Kasumi-1 (cell line): ENCODE measurements around the gene FAT2.
"Not testable (repeated sequence)": the region's sequence is repeated elsewhere in the genome, so short reads cannot be mapped to it uniquely, and the experiment has no call there.

Experiments
- DNase-seq, 2 experiments: peaks; one replicate each; lab custom pipeline; 2025; lab: John Stamatoyannopoulos, UW

Gene FAT2

DNA sequence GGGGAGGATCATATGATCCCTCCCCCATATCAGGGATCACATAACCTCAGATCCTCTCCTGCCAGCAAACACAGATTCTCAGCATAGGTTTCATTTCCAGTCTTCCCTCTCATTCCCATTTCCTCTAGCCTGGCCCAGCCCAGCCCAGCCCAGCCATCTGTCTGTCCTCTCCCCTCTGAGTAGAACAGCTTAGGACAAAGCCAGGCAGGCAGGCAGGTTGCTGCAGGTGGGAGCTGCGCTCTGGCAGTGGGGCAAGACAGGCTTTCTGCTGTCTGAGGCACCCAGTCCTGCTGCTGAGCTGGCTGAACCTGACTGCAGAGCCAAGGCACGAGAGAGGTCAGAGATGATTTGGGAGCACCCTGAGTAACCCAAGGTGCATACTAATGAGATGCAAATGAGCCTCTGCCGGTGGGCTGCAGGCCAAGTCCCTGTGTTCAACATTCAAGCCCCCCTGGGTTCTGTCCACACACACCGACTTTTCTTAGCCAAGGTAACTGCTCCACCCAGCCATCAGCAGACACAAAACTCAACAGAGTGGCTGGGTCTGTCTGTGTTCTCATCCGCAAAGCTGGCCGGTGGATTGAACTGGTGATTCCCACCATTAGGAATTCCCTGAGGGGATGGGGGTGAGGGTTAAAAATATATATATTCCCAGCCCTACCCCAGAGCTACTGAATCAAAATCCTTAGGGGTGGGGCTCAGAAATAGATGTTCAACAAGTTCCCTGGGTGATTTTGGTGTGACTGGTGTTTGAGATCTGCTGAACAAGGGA lies 9.1 kb downstream of the FAT2 start:
- DNase-seq, result no peak

GRCh38 chr5:151581347-151581746 lies 9.8 kb downstream of the FAT2 start:
- no peak for DNase-seq

DNA sequence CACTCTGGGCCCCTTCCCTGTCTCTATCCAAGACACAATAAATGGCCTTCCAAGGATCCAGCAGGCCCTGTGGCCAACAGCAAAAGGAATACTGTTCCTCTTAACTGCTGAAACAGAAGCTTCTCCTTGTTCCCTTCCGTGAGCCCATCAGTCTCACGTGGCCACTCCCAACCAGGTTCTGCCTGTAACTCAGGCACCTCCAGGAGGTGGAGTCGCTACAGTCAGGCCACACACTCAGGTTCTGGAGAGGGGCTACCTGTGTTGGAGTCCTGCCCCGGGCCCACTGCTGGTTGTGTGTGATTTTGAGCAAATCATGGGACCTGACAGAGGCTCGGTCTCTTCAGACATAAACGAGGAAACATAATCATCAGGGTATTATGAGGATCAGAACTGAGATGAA lies 10.3 kb downstream of the FAT2 start:
- no peak for DNase-seq

- DNase-seq, result no peak
Measured at GRCh38 chr5:151580239-151580638, 10.9 kb downstream of the FAT2 start.

GRCh38 chr5:151579146-151579545 lies 12.0 kb downstream of the FAT2 start:
- DNase-seq, result not testable (repeated sequence)

GRCh38 chr5:151578326-151579025 lies 12.7 kb downstream of the FAT2 start:
- DNase-seq, result peak in 1 of 2 experiments; percentile 13

GRCh38 chr5:151577566-151577965 lies 13.6 kb downstream of the FAT2 start:
- peak; percentile 92 to 94 for DNase-seq

- DNase-seq, result no peak
Measured at GRCh38 chr5:151574444-151574996, 16.6 kb downstream of the FAT2 start.

GRCh38 chr5:151572657-151573368 lies 18.3 kb downstream of the FAT2 start:
- DNase-seq, result no peak

GRCh38 chr5:151571270-151572173 lies 19.6 kb downstream of the FAT2 start:
- DNase-seq, result no peak

- no peak for DNase-seq
Measured at GRCh38 chr5:151570512-151571269, 20.4 kb downstream of the FAT2 start.

GRCh38 chr5:151570058-151570457 lies 21.1 kb downstream of the FAT2 start:
- no peak for DNase-seq

DNA sequence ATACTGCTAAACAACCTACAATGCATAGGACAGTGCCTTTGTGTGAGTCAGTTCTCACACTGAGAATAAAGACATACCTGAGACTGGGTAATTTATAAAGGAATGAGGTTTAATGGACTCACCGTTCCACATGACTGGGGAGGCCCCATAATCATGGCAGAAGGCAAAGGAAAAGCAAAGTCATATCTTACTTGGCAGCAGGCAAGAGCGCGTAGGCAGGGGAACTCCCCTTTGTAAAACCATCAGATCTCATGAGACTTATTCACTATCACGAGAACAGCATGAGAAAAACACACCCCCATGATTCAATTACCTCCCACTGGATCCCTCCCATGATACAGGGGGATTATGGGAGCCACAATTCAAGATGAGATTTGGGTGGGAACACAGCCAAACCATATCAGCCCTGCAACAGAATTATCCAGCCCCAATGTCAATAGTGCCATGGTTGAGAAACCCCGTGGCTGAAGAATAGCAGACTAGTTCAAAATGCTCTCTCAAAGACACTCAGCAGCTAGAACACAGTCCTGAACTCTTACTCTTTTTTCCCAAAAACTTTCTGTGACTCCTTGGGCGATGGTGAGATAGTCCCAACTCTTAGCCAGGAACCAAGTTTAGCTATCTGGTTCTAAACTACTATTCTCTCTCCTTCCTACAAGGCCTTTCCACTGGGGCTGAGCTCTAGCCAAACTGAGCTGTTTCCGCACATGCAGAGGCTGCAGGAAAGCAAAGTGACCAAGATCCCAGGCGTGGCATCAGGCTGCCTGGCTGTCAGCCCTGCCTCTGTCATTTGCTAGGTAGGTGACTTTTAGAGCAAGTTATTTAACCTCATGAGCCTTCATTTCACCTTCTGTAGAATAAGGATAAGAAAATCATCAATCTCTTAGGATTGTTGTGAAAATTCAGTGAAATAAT lies 21.7 kb downstream of the FAT2 start:
- DNase-seq, result no peak

DNA sequence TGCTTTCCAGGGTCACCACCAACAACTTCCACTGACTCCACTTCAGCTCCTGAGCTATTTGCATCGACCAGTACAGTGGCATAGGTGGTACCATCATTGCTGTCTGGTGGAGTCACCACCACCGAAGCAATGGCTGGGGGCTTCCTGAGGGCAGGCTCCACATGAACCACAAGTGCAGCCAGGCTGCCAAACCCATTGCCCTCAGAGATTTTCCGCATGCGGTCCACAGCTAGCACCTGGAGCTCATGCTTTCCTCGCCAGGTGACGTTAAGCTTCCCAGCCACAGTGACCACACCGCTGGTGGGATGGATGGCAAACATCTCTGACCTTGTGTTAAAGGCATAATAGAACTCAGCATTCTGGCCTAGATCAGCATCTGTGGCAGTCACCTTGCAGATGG lies 23.1 kb downstream of the FAT2 start:
- no peak for DNase-seq

DNA sequence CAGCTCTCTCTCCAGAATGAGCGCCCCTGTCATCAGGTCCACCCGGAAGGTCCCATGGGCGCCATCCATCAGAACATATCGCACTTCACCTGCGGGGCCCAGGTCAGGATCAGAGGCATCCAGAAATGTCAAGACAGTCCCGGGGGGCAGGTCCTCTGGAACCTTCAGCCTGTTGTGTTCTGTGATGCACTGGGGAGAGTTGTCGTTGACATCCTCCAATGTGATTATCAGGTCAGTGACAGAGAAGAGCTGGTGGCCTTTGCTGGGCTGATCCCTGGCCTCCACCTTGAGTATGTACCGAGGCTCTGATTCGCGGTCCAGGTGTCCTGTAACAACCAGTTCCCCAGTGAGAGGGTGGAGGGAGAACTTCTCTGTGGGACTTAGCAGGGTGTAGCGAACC lies 25.2 kb downstream of the FAT2 start:
- no peak for DNase-seq

GRCh38 chr5:151562019-151562707 lies 29.0 kb downstream of the FAT2 start:
- DNase-seq, result no peak

DNA sequence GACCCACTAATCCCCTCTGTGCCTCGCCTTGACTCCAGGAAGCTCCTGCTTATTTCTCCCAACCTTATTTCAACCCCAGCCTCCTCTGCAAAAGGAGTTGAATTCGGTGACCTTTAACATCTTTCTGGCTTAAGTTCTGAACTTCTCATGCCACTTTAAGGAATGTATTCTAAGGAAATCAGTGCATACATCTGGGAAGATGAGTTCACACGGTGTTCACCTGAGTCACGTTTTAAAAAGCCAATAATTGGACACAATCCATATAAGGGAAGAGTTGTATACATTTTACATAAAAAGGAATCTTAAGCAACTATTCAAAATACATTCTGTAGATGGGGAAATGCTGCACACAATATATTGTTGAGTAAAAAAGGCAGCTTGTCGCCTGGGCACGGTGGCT lies 33.2 kb downstream of the FAT2 start:
- no peak for DNase-seq

- DNase-seq, result no peak
Measured at GRCh38 chr5:151557466-151557865, 33.7 kb downstream of the FAT2 start.

GRCh38 chr5:151556806-151557205 lies 34.3 kb downstream of the FAT2 start:
- no peak for DNase-seq
